ENCODE measurements around the gene NFYB. TPM values are rescaled to one million over a fixed set of nuclear protein-coding genes. Genes with fewer than 3 reads are reported as not detected.
A peak's percentile ranks its signal among the peaks of the same experiment; 100 is the strongest.

The NFYB gene
- total RNA-seq, 4 donors from 2014 or later = 41.6 to 61.4 (median 46.3) TPM

DNA sequence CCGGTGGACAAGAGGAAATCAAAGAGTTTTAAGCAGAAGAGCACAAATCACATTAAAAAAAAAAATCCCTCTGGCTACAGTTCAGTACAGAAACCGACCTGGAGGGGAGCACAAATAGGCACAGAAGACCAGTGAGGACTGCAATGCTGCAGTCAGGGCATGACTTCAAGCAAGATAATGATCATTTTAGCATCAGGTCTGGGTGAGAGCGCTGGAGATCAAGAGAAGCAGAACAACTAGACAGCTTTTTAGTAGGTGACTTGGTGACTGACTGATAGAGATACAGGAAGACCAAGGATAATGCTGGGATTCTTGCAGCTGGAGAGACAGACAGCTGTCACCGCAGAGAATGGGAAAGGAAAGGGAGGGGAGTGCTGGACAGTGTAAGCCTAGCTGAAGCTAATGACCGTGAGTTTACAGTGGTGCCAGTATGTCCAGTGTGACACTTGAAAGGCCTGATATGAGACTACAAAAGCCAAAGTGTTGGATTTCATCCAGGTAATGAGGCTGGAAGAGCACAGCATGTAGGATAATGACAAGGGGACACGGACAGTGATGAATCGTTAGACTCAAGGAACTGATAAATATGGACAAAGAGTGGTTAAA is 5.6 kb downstream of the NFYB start:
- 72 to 73% methylated on average over 7 of the region's 7 CpGs for WGBS, 2 donors
- peaks cover 0 to 54% (median 0%) of the 10 kb centered on the region in 3 donors for H3K36me3 ChIP-seq
- no peak overlapping the region for H3K4me3 ChIP-seq
- no peak for DNase-seq (ENCODE audit: low spot score in 2 of 2)
- H3K27me3 ChIP-seq = no peaks in the 10 kb centered on the region
- H3K4me1 ChIP-seq = peaks cover 0 to 76% (median 15%) of the 10 kb centered on the region in 4 donors
- H3K9me3 ChIP-seq = no peaks in the 10 kb centered on the region
- no peak overlapping the region for H3K27ac ChIP-seq
- no peak for TF ChIP-seq EP300 (IDR thresholded peaks at IDR 0.05)
- no peak for TF ChIP-seq POLR2A (IDR thresholded peaks at IDR 0.05)
- TF ChIP-seq, protein P1, sequence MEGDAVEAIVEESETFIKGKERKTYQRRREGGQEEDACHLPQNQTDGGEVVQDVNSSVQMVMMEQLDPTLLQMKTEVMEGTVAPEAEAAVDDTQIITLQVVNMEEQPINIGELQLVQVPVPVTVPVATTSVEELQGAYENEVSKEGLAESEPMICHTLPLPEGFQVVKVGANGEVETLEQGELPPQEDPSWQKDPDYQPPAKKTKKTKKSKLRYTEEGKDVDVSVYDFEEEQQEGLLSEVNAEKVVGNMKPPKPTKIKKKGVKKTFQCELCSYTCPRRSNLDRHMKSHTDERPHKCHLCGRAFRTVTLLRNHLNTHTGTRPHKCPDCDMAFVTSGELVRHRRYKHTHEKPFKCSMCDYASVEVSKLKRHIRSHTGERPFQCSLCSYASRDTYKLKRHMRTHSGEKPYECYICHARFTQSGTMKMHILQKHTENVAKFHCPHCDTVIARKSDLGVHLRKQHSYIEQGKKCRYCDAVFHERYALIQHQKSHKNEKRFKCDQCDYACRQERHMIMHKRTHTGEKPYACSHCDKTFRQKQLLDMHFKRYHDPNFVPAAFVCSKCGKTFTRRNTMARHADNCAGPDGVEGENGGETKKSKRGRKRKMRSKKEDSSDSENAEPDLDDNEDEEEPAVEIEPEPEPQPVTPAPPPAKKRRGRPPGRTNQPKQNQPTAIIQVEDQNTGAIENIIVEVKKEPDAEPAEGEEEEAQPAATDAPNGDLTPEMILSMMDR (IDR thresholded peaks at IDR 0.05) = no peak

DNA sequence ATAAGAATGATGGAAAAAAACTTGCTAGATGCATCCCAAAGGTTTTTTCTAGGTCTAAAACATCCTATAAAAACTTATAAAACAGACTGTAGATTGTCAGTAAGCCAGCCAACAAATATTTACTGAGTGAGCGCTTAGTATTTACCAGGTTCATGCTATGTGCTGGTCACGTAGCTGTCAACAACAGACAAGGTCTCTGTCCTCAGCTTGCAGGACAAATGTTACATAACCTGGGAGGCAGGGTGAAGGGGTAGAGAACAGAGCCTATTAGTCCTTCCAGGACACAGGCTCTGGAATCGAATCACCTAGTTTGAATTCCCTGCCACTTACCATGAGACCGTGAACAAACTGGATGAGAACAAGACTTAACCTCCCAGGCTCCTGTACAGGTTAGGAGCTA is 6.4 kb downstream of the NFYB start:
- no peak overlapping the region for H3K4me3 ChIP-seq
- no peaks in the 10 kb centered on the region for H3K27me3 ChIP-seq
- H3K9me3 ChIP-seq = no peaks in the 10 kb centered on the region
- no peak overlapping the region for H3K27ac ChIP-seq
- peaks cover 0 to 70% (median 12%) of the 10 kb centered on the region in 4 donors for H3K4me1 ChIP-seq
- DNase-seq (ENCODE audit: low spot score in 2 of 2) = no peak
- WGBS, 2 donors = 87 to 93% methylated on average over 4 of the region's 4 CpGs
- peaks cover 0 to 62% (median 0%) of the 10 kb centered on the region in 3 donors for H3K36me3 ChIP-seq
- TF ChIP-seq EP300 (IDR thresholded peaks at IDR 0.05) (no peak), POLR2A (IDR thresholded peaks at IDR 0.05) (no peak)
- TF ChIP-seq, protein P1 (IDR thresholded peaks at IDR 0.05) = no peak

DNA sequence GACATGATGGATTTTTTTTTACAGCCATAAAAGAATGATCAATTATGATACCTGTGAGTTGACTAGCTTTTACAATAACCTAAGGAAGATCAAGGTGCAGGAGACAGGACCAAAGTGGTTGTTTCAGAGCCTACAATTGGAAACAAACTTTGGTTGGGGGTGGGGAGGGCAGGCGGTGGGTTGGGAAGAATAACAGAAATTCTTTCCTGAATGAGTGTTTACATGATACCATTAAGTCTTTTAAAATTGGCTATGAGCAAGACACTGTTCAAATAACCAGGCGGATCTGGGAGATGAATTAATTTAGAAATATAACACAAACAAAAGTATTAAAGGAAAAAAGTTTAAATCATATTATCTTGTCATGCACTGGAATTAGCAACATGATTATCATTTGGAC is 7.2 kb downstream of the NFYB start:
- Histone ChIP-seq H3K9me3 (no peaks in the 10 kb centered on the region), H3K36me3 (peaks cover 0 to 71% (median 0%) of the 10 kb centered on the region in 3 donors), H3K4me1 (peaks cover 0 to 62% (median 3%) of the 10 kb centered on the region in 4 donors), H3K27ac (no peak overlapping the region), H3K4me3 (no peak overlapping the region), H3K27me3 (no peaks in the 10 kb centered on the region)
- no peak for DNase-seq (ENCODE audit: low spot score in 2 of 2)
- TF ChIP-seq, protein P1 (IDR thresholded peaks at IDR 0.05) = peak in 1 of 5 experiments; percentile 1
- TF ChIP-seq POLR2A (IDR thresholded peaks at IDR 0.05) (no peak), EP300 (IDR thresholded peaks at IDR 0.05) (no peak)
- WGBS, 2 donors = 45 to 49% methylated on average over 2 of the region's 2 CpGs

DNA sequence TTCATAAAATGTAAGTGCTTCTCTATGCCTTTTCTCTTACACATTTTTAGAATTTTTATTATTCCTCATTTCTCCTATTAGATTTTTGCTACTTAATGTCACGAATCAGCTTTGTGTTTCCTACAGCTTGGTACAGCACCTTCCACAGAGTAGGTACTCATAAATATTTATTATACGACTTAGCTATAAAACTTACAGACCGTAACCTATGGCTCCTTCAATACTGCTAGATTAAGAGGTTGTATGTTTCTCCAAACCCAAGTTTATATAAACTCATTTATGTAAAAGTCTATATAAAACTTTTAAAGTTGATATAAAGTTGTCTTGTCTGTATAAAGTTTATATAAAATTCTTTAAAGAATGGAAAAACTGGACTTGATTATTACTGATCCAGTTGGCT is 11.5 kb downstream of the NFYB start:
- H3K27ac ChIP-seq = no peak overlapping the region
- no peaks in the 10 kb centered on the region for H3K27me3 ChIP-seq
- no peak overlapping the region for H3K4me3 ChIP-seq
- H3K36me3 ChIP-seq = peaks cover 0 to 84% (median 0%) of the 10 kb centered on the region in 3 donors
- WGBS, 2 donors = 88 to 92% methylated on average over 3 of the region's 3 CpGs
- H3K9me3 ChIP-seq = no peaks in the 10 kb centered on the region
- TF ChIP-seq EP300 (IDR thresholded peaks at IDR 0.05) (no peak), POLR2A (IDR thresholded peaks at IDR 0.05) (no peak)
- TF ChIP-seq, protein P1 (IDR thresholded peaks at IDR 0.05) = no peak
- DNase-seq (ENCODE audit: low spot score in 2 of 2) = no peak
- peaks cover 0 to 29% (median 0%) of the 10 kb centered on the region in 4 donors for H3K4me1 ChIP-seq

DNA sequence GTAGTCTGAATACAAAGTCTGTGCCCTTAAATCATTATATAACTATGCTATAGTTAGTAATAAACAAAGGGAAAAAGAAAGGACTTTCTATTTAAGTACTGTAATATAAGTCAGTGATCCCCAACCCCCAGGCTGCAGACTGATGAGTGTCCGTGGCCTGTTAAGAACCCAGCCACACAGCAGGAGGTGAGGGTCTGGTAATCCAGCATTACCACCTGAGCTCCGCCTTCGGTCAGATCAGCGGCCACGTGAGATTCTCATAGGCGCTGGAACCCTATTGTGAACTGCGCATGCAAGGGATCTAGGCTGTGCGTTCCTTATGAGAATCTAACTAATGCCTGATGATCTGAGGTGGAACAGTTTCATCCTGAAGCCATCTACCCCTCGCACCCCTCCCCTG is 15.7 kb downstream of the NFYB start:
- no peaks in the 10 kb centered on the region for H3K9me3 ChIP-seq
- H3K27me3 ChIP-seq = no peaks in the 10 kb centered on the region
- peaks cover 0 to 15% (median 0%) of the 10 kb centered on the region in 4 donors for H3K4me1 ChIP-seq
- no peak overlapping the region for H3K27ac ChIP-seq
- H3K36me3 ChIP-seq = peaks cover 0 to 90% (median 0%) of the 10 kb centered on the region in 3 donors
- 90 to 92% methylated on average over 8 to 9 of the region's 9 CpGs for WGBS, 2 donors
- H3K4me3 ChIP-seq = no peak overlapping the region
- DNase-seq (ENCODE audit: low spot score in 2 of 2) = no peak
- TF ChIP-seq, protein P1 (IDR thresholded peaks at IDR 0.05) = no peak
- TF ChIP-seq EP300 (IDR thresholded peaks at IDR 0.05) (no peak), POLR2A (IDR thresholded peaks at IDR 0.05) (no peak)

All from tibial nerve (tissue), 4 donors.